ENCODE data around the gene PDE8A.

GRCh38 chr15:85044894-85045293 lies 63.2 kb downstream of the PDE8A start:
- TF ChIP-seq CTCF (IDR thresholded peaks at IDR 0.05): no peak
- TF ChIP-seq REST (IDR thresholded peaks at IDR 0.05; ENCODE audit: insufficient read depth in 1 of 2, low read depth in 2 of 2, low read length in 1 of 2): no peak
- TF ChIP-seq SIN3A (IDR thresholded peaks at IDR 0.05; ENCODE audit: borderline replicate concordance, insufficient read depth, low read depth, low read length): no peak
- no peak for TF ChIP-seq POLR2AphosphoS5 (IDR thresholded peaks at IDR 0.05; ENCODE audit: low read depth, low read length)
- TF ChIP-seq TCF7L2 (IDR thresholded peaks at IDR 0.05; ENCODE audit: low read depth, low read length): no peak
